Stimulated activated CD8-positive, alpha-beta memory T cell treated with anti-CD3 and anti-CD28 coated beads, Interleukin-7, amount 100 ng/mL, for 48 hours (primary cell): ENCODE measurements around the gene RILPL1.
"Not testable (repeated sequence)": the region's sequence is repeated elsewhere in the genome, so short reads cannot be mapped to it uniquely, and the experiment has no call there.

Experiments used
- DNase-seq, 2 donors: peaks; one replicate each; pipeline ENCODE4 v3.0.0-alpha.2; 2020; ENCODE audit warnings: low read depth in 1 of 2; ENCODE audit errors: extremely low read depth in 1 of 2

The RILPL1 gene

DNA sequence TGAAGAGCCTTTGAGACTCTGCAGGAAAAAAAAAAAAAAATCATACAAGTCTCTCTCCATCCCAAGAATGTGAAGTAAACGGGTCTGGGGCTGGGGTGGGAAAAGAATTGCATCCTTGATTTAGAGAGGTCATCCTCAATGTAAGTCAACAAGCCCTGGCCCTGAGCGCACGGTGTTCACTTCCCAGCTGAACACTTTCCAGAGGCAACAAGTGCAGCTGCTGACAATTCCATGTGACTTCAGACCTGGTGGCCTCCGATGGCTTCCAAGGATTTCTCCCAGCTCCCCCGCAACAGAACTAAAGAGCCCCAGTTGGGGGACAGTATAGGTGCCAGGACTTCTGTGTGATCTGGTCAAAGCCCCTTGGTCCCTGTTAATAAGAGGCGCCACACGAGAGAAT lies 2.4 kb downstream of the RILPL1 start:
- no peak for DNase-seq

DNA sequence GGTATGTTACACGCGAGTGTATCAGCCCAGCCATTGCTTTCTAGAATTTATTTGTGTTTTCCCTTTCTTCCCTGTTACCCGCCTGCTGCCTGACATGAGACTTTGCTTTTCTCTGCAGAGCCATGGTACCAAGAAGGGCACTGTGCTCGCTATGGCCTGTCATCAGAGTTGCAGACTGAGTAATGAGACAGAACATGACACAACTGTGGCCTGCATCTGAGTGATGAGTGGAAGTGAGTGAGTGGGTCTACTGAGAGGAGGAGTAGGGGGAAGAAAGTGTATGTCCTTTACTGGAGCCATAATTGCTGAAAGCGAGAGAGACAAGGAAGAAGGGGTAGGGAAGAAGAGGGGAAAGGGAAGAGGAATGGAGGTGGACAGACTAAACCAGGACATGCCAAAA lies 2.9 kb downstream of the RILPL1 start:
- DNase-seq: no peak

DNA sequence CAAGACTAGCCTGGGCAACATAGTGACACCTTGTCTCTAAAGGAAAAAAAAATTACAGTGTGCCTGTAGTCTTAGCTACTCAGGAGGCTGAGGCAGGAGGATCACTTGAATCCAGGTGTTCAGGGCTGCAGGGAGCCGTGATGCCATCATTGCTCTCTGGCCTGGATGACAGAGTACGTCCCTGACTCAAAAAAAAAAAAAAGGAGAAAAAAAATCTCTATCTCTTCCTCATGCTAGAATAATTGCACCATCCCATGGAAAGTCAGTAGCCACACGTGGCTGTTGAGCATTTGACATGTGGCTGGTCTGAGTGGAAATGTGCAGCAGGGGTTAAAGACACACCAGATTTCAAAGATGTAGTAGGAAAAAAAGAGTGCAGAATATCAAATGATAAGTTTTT lies 3.8 kb downstream of the RILPL1 start:
- DNase-seq: no peak

DNA sequence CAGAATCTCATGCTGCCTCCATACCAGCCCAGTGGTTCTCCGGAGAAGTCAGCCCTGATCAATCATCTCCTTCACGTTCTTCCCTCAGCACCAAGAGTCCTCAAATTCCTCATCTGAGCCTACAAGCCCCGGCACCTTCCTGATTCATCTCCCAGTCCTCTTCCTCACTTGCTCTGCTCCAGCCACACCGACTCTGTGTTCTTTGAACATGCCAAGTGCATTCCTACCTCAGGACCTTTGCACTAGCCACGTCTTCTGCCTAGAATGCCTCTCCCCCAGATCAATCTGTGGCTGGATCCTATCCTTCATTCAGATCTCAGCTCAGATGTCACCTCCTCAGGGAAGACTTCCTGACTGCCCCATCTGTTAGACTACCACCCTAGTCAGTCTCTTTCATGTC lies 4.7 kb downstream of the RILPL1 start:
- DNase-seq: no peak

DNA sequence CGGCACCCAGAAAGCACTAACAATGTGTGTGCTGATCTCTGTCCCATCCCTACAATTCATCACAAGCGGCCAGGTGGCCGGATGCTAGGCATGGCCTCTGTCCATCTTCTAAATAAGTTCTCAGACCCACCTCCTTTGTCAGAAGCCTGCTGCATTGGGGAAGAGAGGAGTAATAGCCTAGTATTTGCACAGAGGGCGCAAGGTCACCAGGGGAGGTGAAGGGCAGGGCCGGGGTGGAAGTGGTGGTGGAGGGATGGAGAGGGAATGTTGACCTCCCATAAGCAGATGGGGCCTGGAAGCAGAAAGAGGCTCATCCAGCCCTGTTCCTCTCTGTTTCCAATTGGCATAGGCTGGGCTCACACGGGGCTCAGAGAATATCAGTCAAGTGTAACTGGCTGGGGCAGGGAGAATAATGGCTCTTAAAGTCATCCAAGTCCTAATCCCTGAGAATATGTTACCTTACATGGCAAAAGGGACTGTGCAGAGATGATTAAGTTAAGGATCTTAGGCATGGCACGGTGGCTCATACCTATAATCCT lies 6.9 kb downstream of the RILPL1 start:
- DNase-seq: no peak

DNA sequence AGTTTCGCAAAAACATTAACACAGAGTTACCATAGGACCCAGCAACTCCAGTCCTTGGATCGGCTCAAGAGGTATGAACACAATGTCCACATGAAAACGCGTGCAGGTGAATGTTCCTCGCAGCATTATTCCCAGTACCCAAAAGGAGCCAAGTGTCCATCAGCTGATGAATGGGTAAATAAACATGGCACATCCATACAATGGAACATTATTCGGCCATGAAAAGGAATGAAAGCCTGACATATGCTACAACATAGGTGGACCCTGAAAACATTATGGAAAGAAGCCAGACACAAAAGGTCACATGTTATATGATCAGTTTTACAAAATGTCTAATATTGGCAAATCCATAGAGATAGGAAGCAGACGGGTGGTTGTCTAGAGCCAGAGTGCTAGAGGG lies 9.1 kb downstream of the RILPL1 start:
- no peak for DNase-seq

DNA sequence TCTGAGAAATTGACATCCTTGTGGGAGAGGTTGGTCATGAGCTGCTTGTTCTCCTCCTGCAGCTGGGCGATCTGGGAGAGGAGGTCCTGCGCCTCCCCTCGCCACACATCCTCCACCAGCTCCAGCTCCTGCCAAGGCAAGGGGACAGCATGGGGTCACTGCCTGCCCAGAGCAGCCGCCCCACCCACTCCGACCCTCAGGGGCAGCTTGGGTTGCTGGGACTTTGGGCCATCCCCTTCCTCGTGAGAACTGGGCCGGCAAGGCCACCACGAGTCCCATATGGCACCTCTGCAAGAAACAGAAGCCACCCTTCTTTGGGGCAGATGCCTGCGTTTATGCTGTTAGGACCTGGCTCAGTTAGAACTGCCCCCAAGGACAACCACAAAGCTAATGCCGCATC lies 10.0 kb downstream of the RILPL1 start:
- DNase-seq: no peak

DNA sequence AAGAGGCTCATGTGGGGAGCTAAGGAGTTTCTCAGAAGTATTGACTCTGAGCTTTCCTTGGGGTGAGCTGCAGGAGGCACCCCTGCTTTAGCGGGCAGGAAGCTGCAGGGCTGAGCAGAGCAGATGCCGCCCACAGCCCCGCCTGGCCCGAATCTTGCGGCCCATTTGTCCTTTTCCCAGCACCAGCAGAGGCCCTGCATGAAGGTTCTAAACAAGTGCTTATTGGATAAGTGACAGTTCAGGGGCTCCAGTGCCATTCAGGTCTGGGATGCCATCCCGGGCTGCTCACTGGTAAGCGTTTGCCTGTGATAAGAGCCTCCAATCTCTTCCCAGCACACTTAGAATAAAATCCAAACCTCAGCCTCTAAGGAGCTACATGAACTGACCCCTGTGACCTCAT lies 11.4 kb downstream of the RILPL1 start:
- no peak for DNase-seq

DNA sequence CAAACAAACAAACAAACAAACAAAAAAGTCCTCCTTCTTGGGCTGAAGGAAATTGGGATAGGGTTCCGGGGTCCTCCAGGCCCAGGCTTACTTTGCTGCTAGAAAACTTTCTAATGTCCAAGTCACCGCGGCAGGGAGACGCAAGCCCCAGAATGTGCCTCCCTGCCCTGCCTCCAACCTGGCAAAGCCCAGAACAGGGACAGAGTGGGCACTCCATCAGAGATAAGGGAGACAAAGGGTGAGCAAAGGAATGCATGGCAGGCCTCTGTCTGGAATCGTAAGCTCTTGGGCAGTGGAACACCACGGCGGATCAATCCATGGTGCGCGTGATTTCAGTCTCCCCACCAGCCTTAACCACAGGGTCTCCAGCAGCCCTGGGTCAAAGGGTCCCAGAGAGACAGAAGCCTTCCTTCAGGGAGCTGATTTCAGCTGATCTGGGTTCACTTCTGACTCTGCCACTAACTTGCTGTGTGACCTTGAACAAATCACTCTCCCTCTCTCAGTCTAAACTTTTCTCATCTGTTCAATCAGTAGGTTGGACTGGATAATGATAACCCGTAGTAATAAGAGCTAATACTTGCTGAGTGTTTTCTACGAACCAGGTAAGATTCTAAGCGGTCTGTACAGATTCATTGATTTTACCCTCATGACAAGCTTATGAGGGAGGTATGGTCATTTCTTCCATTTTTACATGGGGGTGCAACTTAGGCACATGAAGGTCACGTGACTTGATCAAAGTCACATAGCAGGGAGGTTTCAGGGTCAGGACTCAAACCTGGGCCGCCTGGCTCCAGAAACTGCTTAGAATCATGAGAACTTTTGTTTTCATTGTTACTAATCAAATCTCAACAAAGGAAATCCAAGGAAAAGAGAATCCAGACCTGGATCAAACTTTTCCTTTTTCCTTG lies 12.7 kb downstream of the RILPL1 start:
- DNase-seq: no peak

DNA sequence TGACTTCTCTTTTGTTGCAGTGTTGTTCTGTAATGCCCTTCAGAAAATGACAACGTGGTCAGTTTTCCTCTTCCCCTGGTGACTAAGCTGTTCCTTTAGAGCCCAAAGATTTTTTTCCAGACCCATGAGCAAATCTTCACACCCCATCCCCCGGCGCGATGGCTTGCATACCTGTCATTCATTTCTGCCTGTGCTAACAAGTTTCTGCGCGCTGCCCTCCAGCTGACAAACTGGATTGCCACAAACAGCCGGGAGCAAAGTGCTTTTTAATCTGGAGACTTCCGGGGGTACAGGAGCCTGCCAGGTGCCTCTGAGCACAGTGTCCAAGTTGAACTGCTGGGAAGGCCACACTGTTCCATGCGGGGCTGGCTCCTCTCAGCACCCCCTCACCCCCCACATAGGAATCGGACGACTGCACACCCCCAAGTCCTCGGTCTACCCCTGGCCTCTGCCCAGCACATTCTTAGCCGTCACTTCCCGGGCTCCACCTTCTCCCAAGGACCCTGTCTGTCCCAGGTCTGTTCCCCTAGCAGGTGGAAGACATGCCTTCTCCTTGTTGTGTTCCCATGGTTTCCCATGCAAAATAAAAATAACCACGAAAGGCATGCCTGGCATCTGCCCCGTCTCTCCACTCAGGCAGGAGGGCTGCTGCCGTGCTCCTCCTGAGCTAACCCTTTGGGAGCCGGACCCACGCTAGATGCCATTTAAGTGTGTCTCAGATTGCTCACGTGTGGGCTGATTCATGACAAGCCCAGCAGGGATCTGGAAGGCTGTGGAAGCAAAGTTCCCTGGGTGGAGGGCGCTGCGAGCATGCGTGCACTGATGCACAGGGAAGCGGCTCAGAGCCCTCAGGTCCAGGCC lies 14.1 kb downstream of the RILPL1 start:
- DNase-seq: no peak

DNA sequence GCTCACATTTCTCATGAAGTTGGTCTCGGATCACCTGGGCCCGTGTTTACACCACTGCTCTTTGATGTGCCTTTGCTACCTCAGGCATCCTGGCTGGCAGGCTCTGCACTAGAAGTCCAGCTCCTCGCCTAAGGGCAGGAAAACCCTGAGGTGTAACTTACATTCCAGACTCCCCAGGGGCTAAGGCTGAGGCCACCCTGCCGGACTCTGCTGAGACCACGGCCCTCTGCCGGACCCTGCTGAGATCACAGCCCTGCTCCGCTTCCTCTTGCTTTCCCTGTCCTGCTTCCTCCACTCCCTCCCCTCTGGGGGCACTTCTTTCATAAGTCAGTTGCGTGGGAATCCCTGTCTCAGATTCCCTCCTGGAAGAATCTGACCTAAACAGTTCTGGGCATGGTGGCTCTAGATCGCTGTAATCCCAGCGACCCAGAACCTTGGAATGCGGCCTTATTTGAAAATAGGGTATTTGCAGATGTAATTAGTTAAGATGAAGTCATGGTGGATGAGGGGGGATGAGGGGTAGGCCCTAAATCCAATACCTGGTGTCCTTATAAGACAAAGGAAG lies 17.2 kb downstream of the RILPL1 start:
- no peak for DNase-seq

DNA sequence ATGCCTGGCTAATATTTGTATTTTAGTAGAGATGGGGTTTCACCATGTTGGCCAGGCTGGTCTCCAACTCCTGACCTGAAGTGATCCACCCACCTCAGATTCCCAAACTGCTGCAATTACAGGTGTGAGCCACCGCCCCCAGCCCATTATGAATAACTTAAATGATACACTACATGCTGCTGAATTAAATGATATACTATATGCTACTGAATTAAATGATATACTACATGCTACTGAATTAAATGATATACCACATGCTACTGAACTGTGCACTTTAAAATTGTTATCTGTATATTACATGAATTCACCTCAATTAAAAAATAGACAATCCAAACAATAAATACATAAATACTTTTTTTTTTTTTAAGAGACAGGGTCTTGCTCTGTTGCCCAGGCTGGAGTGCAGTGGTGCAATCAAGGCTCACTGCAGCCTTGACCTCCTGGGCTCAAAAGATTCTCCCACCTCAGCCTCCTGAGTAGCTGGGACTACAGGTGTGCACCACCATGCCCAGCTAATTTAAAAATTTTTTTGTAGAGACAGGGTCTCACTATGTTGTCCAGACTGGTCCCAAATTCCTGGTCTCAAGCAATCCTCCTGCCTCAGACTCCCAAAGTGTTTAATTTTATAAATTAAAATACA lies 18.8 kb downstream of the RILPL1 start:
- DNase-seq: not testable (repeated sequence)

DNA sequence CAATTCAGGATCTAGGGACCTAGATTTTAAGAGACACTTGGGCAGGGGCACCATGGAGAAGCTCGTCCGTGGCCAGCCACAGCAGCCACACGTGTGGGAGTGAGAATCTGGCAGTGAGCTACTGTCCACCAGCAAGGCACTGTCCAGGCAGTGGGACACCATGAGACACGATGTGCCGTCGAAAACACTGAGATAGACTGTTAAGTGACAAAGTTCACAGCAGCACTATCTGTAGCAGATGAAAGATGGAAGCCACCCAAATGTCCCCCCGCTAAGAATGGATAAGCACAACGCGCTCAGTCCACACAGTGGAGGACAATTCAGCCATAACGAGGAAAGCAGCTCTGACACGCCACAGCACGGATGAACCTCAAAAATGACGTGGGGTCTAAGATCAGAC lies 19.7 kb downstream of the RILPL1 start:
- DNase-seq: no peak

DNA sequence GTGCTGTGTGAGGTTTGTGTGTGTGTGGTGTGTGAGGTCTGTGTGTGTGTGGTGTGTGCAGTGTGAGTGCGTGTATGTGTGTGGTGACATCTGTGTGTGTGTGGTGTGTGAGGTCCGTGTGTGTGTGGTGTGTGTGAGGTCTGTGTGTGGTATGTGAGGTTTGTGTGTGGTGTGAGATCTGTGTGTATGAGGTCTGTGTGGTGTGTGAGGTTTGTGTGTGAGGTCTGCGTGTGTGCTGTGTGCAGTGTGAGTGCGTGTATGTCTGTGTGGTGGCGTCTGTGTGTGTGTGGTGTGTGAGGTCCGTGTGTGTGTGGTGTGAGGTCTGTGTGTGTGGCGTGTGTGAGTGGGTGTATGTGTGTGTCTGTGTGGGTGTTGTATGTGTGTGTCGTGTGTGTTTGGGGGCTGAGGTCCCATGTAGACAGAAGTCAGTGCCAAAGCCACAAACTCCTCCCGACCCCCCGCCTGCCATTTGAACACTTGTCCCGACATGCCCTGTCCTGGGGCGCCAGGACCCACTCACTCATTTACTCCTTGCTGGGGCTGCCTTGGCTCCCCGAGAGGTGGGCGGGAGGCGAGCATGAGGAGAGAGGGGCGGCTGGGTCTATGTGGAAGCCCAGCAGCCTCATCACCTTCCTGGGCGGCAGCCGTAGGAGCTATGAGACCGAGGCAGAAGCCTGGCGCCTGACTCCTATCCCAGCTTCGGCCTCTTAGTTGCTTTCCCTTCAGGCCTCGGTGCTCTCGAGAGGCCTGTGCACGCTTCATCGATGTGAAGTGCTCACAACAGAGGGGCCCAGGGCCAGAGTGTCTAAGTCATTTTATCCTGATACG lies 20.5 kb downstream of the RILPL1 start:
- DNase-seq: no peak

DNA sequence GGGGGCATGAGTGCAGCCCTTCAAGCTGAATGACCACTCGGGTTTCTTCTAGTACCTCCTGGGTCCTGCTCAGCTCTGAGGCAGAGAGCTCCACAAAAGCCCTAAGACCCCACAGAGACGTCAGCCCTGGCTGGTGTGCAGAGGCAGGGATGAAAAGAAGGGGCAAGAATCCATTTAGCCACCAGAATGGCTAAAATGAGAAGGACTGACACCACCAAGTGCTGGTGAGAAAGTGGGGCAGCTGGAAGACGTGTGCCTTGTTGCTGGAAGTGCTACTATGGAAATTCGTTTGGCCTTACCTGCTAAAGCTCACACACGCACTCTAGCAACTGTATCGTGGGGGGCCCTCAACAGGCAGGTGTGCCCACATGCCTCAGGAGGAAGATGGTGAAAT lies 26.7 kb downstream of the RILPL1 start:
- DNase-seq: no peak

DNA sequence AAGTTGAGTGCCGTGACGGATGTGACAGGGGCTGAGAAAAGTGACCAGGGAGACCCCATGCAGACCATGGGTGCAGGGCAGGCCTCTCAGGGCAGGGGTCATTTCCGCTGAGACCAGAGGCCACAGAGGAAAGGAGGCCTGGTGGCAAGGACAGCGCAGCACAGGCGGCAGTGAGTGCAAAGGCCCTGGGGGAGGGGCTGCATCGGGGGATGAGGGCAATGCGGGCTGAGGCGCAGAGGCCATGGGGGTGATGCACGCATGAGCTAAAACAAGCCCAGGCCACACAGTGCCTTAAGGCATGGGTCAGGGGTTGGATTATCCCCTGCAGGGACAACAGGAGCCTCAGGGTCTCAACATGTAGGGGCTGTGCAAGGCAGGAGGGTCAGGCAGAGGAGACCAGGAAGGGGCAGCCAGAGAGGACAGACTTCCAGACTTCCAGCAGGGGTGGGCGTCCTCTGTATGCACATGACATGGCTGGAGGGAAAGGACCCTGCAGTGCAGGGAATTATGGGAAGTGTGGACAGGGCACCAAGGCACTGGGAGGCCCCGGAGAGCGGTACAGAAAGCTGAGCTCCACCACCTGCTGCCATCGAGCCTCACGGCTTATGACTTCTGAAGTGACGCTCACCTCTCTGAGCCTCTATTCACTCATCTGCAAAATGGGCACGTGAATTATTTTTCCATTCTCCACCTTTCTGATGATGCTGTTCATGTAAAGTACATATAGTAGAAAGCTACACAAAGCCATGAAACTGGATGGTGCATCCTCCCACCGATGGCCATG lies 27.3 kb downstream of the RILPL1 start:
- DNase-seq: no peak

DNA sequence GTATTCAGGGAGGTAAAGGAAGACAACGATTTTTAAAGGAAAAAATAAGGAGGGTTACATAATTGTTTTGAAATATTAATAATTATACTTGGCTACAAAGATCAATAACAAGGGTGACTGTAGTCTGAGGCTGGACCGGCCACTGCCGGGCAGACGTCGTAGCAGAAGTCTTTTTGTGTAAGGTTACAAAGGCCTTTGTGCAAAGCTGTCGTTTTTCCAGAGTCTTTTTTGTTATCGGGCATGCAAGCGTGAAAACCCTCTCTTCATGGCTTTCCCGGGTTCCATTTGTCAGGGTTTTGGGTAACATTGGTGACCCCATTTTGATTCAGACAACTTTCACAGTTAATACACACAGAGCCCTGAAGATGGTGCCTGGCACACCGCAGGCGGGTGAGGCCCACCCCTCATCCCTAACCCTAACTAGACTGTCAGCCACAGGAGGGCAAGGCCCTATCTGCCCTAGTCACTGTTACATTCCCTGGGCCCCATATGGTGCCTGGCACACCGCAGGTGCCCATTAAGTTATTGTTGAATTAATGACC lies 31.3 kb downstream of the RILPL1 start:
- DNase-seq: no peak

DNA sequence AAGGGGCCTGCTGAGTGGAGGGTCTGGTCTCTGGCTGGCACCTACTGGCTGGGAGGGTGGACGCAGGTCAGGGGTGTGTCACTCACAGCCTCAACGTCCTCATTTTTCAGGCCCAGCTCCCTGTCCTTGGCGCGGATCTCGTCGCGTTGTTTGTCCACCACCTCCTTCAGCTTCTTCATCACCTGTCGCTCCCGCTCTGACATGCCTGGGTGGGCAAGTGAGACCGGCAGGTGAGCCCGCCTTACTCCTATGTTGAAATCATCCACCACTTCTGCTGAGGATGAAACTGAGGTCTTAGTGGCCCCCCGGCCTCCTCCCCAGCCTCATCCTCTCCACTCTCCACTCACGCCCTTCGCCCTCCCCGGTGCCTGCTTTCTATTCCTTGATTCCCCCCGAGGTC lies 34.2 kb downstream of the RILPL1 start:
- DNase-seq: no peak
